ENCODE results near the gene FLNB. TPM values are rescaled to one million over a fixed set of nuclear protein-coding genes. Genes with fewer than 3 reads are reported as not detected.

FLNB gene
- total RNA-seq, 1 experiment from 2014 or later, result 83.4 TPM

- H3K27ac Mint-ChIP-seq, result peak overlapping the region; percentile 77 to 85 (median 84)
- H3K27ac ChIP-seq (ENCODE audit: insufficient read length, low read depth, low read length), result no peak overlapping the region
- H3K36me3 Mint-ChIP-seq (ENCODE audit: insufficient read depth in 1 of 3, low read depth in 3 of 3), result peaks cover 0 to 6% (median 0%) of the 10 kb centered on the region in 3 experiments; a peak in 2 of 7 replicates
- DNase-seq, result no peak
- H4K91ac ChIP-seq (ENCODE audit: insufficient read length, low read depth, low read length), result peak overlapping the region; percentile 8
- no peak overlapping the region for H2BK12ac ChIP-seq (ENCODE audit: insufficient read length, low read depth, low read length)
- no peaks in the 10 kb centered on the region for H3K9me3 Mint-ChIP-seq
- H2BK120ac ChIP-seq (ENCODE audit: low read depth, low read length, poor library complexity, severe bottlenecking), result no peak overlapping the region
- peak overlapping the region; percentile 0 for H3K18ac ChIP-seq (ENCODE audit: insufficient read length, low read depth, low read length)
- H4K20me1 ChIP-seq (ENCODE audit: control insufficient read depth, insufficient read depth, insufficient read length), result no peaks in the 10 kb centered on the region
- no peak overlapping the region for H3K4ac ChIP-seq (ENCODE audit: low read depth, low read length)
- H3K23me2 ChIP-seq (ENCODE audit: insufficient read length, low read depth, low read length, poor library complexity, severe bottlenecking), result no peaks in the 10 kb centered on the region
- H3K4me2 ChIP-seq (ENCODE audit: insufficient read depth, insufficient read length, low read length), result no peak overlapping the region
- no peak overlapping the region for H3T11ph ChIP-seq (ENCODE audit: low read length)
- no peak for TF ChIP-seq CTCF (conservative IDR thresholded peaks at IDR 0.05)
- H2BK5ac ChIP-seq (ENCODE audit: insufficient read length, low read length), result no peak overlapping the region
- no peaks in the 10 kb centered on the region; the same call in 1 of the 2 replicates for H3K79me2 ChIP-seq (ENCODE audit: insufficient read depth, low read length)
- peaks cover 19% of the 10 kb centered on the region; the same call in 1 of the 2 replicates for H3K4me1 ChIP-seq (ENCODE audit: insufficient read depth, low read length)
- WGBS (ENCODE audit: extremely low coverage, insufficient read length, low lambda C conversion rate), result no CpG with 5 or more reads among the region's 15 CpGs
- no peak overlapping the region for H2BK20ac ChIP-seq (ENCODE audit: low read depth, low read length, poor library complexity, severe bottlenecking)
- H3K9me3 ChIP-seq (ENCODE audit: control insufficient read depth, low read depth, low read length), result no peaks in the 10 kb centered on the region
- no peak overlapping the region for H3K23ac ChIP-seq (ENCODE audit: insufficient read length, low read depth, low read length)
- H3K27me3 ChIP-seq (ENCODE audit: insufficient read depth, low read length), result no peaks in the 10 kb centered on the region
- H3K4me1 Mint-ChIP-seq, result peaks cover 44 to 51% of the 10 kb centered on the region in 2 experiments
- peak overlapping the region; percentile 3; the same call in 1 of the 2 replicates for H3K14ac ChIP-seq (ENCODE audit: insufficient read depth, low read length)
- H3K27me3 Mint-ChIP-seq (ENCODE audit: low read depth), result no peaks in the 10 kb centered on the region
- H4K8ac ChIP-seq (replicated peaks; ENCODE audit: insufficient read length, low read depth, low read length), result no peak overlapping the region
- H4K5ac ChIP-seq (ENCODE audit: insufficient read length, low read depth, low read length), result no peak overlapping the region
- no peaks in the 10 kb centered on the region for H3K79me1 ChIP-seq (ENCODE audit: insufficient read depth, low read depth, low read length, poor library complexity, severe bottlenecking)
- H2AK5ac ChIP-seq (ENCODE audit: insufficient read length, low read length), result no peak overlapping the region
- no peak overlapping the region for H3K56ac ChIP-seq (ENCODE audit: insufficient read length, low read depth, low read length)
- H3K4me3 Mint-ChIP-seq, result peak overlapping the region in 1 of 2 experiments; percentile 13; a peak in 1 of 5 replicates
- no peak overlapping the region for H2AFZ ChIP-seq (ENCODE audit: low read length)
- no peak overlapping the region for H3K9ac ChIP-seq (ENCODE audit: extremely low read depth, insufficient read length, low read length)
- H2BK15ac ChIP-seq (ENCODE audit: low read depth, low read length), result no peak overlapping the region
Measured at GRCh38 chr3:58059349-58060321, 51.4 kb downstream of the FLNB start.

All from H9 (cell line).